ENCODE results near the gene PGAM5. TPM values are rescaled to one million over a fixed set of nuclear protein-coding genes. Genes with fewer than 3 reads are reported as not detected.

The PGAM5 gene
- total and polyA plus RNA-seq, 2 of the 13 experiments (the other 11 are each of a cell fraction or from before 2014, with no cell fraction given): 18.0 to 77.9 TPM

GRCh38 chr12:132761921-132762583, 51.4 kb downstream of the PGAM5 start (continued):
- TF ChIP-seq ELF4 (CRISPR knock-in tag; IDR thresholded peaks at IDR 0.05; ENCODE audit: borderline replicate concordance) (no peak), ZNF138 (CRISPR knock-in tag; IDR thresholded peaks at IDR 0.05; ENCODE audit: low read depth) (no peak), IRF2 (CRISPR knock-in tag; IDR thresholded peaks at IDR 0.05) (peak; percentile 35; the same call in 1 of the 2 replicates), ZNF597 (CRISPR knock-in tag; IDR thresholded peaks at IDR 0.05) (no peak), ZNF292 (CRISPR knock-in tag; IDR thresholded peaks at IDR 0.05; ENCODE audit: borderline replicate concordance, low read depth) (0 out of 2 replicates have a peak, but pooled peaks have one; percentile 46), FOXP1 (IDR thresholded peaks at IDR 0.05) (no peak), FOXP1 (CRISPR knock-in tag; IDR thresholded peaks at IDR 0.05) (no peak), ZNF569 (CRISPR knock-in tag; IDR thresholded peaks at IDR 0.05; ENCODE audit: borderline replicate concordance) (no peak), NR2F1 (CRISPR knock-in tag; IDR thresholded peaks at IDR 0.05) (no peak), ZNF878 (CRISPR knock-in tag; IDR thresholded peaks at IDR 0.05) (no peak), RXRA (CRISPR knock-in tag; IDR thresholded peaks at IDR 0.05) (peak; percentile 48; the same call in 1 of the 2 replicates), FOSL1 (CRISPR knock-in tag; IDR thresholded peaks at IDR 0.05; ENCODE audit: borderline replicate concordance) (no peak), ATF2 (CRISPR knock-in tag; IDR thresholded peaks at IDR 0.05) (no peak), HDAC2 (CRISPR knock-in tag; IDR thresholded peaks at IDR 0.05) (no peak), CHD4 (IDR thresholded peaks at IDR 0.05; ENCODE audit: borderline replicate concordance, low read length) (no peak), CREB1 (IDR thresholded peaks at IDR 0.05) (no peak), CREB1 (CRISPR knock-in tag; IDR thresholded peaks at IDR 0.05) (no peak), CBX5 (CRISPR knock-in tag; IDR thresholded peaks at IDR 0.05; ENCODE audit: borderline replicate concordance) (no peak), ZNF317 (CRISPR knock-in tag; IDR thresholded peaks at IDR 0.05) (peak; percentile 46; the same call in 1 of the 2 replicates), SP5 (CRISPR knock-in tag; IDR thresholded peaks at IDR 0.05; ENCODE audit: borderline replicate concordance, low read depth) (0 out of 2 replicates have a peak, but pooled peaks have one; percentile 12), IRF9 (CRISPR knock-in tag; IDR thresholded peaks at IDR 0.05; ENCODE audit: borderline replicate concordance) (no peak), ATM (IDR thresholded peaks at IDR 0.05; ENCODE audit: borderline replicate concordance) (no peak), ZNF652 (CRISPR knock-in tag; IDR thresholded peaks at IDR 0.05; ENCODE audit: borderline replicate concordance, low read depth) (no peak)
- TF ChIP-seq, protein P1, sequence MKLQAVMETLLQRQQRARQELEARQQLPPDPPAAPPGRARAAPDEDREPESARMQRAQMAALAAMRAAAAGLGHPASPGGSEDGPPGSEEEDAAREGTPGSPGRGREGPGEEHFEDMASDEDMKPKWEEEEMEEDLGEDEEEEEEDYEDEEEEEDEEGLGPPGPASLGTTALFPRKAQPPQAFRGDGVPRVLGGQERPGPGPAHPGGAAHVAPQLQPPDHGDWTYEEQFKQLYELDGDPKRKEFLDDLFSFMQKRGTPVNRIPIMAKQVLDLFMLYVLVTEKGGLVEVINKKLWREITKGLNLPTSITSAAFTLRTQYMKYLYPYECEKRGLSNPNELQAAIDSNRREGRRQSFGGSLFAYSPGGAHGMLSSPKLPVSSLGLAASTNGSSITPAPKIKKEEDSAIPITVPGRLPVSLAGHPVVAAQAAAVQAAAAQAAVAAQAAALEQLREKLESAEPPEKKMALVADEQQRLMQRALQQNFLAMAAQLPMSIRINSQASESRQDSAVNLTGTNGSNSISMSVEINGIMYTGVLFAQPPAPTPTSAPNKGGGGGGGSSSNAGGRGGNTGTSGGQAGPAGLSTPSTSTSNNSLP (IDR thresholded peaks at IDR 0.05; ENCODE audit: low read depth, low read length): no peak
- TF ChIP-seq, protein P2, sequence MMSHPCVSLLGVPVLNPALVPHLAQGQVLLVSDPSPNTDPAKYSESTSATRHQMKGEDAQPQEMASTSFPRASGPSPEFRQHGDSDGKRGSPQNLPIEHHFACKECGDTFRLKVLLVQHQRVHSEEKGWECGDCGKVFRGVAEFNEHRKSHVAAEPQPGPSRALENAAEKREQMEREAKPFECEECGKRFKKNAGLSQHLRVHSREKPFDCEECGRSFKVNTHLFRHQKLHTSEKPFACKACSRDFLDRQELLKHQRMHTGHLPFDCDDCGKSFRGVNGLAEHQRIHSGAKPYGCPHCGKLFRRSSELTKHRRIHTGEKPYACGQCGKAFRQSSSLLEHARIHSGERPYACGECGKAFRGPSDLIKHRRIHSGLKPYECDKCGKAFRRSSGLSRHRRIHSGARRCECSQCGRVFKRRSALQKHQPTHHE (CRISPR knock-in tag; IDR thresholded peaks at IDR 0.05; ENCODE audit: borderline replicate concordance): no peak
